Ammon's horn (tissue), 1 donor: ENCODE data around the gene SLC35G2.
A peak's percentile ranks its signal among the peaks of the same experiment; 100 is the strongest.
"Not testable (repeated sequence)": the region's sequence is repeated elsewhere in the genome, so short reads cannot be mapped to it uniquely, and the experiment has no call there.

ENCODE experiments used
- DNase-seq: peaks from one replicate; pipeline ENCODE4 v3.0.0-alpha.2; 2016; ENCODE audit warnings: low spot score

The SLC35G2 gene

DNA sequence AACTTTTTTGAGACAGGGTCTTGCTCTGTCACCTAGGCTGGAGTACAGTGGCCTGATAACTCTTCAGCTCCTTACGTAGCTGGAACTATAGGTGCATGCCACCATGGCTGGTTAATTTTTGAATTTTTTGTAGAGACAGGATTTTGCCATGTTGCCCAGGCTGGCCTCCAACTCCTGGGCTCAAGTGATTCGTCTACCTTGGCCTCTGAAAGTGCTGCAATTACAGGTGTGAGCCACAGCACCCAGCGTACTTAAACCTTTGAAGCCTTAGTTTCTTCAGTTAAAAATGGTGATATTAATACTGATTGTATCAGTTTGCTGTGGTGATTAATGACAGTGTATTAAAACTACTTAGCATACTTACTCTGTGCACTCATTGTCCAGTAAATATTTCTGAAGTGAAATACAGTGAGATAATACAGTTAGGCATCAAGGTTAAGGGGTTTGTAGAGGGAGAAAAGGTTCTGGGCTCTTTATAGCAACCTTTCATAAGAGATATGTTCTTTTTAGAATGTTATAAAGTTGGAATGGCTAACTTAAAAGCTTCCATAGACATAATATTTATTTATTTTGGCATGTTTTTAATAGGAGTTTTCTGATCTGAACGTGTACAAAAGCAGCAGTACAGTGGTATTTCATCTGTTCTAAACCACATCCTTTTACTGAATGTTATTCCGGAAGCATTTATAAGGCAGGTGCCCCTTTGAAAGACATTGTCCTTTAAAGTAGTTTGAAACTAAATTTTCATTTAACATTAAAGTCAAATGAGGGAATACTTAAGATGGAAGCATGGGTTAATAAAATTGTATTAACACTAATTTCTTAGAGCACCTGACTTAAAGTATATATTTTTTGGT, 66.7 kb downstream of the SLC35G2 start:
- no peak for DNase-seq

DNA sequence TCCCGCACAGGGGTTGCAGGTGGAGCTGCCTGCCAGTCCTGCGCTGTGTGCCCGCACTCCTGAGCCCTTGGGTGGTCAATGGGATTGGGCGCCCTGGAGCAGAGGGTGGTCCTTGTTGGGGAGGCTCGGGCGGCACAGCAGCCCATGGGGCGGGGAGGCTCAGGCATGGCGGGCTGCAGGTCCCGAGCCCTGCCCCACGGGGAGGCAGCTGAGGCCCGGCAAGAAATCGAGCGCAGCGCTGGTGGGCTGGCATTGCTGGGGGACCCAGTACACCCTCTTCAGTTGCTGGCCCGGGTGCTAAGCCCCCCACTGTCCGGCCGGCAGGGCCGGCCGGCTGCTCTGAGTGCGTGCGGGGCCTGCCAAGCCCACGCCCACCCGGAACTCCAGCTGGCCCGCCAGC, 71.0 kb downstream of the SLC35G2 start:
- no peak for DNase-seq

DNA sequence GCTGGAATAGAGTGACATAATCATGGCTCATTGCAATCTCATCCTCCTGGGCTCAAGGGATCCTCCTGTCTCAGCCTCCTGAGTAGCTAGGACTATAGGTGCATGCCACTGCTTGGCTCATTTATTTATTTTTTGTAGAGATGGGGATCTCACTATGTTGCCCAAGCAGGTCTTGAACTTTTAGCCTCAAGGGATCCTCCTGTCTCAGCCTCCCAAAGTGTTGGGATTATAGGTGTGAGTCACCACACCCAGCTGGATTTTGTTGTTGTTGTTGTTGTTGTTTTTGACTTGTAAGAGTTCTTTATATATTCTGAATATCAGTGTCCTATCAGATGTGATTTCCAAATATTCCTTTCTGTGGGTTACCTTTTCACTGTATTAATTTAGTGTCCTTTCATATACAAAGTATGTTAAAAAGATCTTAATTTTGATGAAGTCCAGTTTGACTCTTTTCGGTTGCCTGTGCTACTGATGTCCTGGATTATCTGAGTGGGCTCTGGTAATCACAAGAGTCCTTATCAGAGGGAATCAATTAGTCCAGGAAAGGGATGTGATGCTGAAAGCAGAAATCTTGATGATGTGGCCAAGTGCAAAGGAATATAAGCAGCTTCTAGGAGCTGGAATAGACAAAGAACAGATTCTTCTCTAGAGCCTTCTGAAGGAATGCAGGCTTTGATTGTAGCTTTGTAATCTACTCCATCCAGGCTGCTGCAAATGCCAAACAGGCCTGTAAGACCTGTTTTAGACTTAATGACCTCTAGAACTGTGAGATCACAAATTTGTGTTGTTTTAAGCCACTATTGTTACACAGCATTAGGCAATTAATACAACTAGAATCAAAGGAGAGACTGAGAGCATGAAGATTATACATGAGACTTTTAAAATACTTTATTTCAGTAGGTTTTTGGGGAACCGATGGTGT, 73.3 kb downstream of the SLC35G2 start:
- DNase-seq: no peak

DNA sequence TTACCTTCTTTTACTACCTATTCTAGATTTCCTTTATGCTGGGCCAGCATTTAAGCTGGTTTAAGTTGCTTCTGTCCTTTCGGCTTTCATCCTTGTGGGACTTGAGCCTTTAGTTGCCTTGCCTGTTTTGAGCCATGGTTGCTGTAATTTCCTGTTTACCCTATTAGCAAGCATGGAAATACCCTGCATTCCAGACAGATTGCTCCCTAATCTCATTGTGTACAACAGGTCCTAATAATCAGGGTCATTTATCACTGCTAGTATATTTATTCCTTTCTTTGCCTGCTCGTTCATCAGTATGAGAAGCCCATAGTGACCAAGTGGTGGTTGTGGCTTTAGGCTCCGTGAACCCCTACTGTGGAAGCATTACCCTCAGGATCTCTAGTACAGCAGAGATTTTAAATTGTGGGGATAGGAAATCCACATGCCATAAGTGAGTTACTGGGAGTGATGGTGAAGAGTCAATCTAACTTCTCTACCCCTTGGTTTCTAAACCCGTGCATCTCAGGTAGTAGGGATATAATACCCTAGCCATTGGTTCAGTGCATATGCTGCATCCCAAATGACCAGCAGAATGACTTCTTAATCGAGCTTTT, 75.0 kb downstream of the SLC35G2 start:
- DNase-seq: no peak

DNA sequence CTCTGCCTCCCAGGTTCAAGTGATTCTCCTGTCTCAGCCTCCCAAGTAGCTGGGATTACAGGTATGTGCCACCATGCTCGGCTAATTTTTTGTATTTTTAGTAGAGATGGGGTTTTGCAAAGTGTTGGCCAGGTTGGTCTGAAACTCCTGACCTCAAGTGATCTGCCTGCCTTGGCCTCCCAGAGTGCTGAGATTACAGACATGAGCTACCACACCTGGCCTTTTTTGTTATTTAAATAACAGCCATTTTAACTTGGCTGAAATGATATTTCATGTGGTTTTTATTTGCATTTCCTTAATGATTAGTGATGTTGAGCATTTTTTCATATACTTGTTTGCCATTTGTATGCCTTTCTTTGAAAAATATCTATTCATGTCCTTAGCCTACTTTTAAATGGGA, 78.2 kb downstream of the SLC35G2 start:
- DNase-seq: not testable (repeated sequence)

DNA sequence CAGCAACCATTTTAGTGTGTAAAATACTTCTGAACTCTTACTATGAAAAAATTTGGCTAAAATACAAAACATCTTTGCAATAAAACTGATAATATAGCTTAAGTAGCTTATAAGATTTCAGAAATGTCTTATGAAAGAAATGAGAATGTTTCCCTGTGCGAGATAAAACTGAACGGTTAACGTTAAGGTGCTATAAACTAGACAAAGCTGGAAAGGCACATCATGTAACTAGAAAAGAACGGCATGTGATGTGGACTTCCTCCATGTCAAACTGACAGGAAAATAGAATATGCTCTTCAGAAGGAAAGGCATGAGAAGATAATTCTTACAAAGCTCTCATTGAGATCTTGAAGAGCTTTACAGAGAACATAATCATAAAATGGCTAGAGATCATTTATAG, 79.6 kb downstream of the SLC35G2 start:
- no peak for DNase-seq

DNA sequence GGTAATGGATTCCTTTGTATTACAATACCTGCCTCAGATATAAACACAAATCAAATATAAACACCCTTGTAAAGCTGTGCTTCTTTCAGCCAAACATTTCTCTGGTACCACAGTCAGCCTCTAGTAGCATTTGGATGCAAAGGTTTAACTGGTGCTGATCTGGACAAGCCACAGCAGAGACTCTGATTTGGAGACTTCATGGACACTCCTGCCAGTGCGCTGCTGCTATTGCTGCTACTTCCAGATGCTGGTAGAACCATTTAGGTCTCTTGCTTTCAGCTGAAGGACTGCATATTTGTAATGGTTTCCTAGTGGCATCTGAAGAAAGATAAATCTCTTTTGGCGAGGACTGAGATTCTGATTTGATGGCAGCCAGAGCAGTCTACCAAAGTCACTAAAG, 80.0 kb downstream of the SLC35G2 start:
- no peak for DNase-seq

DNA sequence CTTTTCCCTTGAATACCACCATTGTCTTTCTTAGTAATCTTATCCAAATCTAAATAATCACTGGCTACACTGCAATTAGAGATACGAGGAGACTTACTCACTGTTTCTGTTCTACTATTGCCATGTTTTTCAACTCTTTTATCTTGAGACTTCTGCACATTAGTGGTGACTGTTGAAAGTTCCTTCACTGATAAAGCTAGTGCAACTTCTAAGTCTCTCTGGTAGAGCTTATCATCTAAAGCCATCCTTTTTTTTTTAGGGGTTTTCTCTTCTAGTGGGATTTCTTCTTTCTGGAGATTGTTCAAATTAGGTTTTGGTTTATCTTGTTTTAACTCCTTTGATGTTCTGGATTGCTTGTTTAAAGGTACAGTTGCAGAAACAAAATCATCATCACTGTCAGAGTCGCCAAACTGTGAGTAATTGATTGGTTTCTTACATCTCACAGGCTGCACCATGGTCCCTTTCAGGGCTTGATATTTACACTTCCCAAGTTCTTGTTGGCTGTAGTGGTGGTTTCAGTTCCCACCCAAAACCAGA, 80.8 kb downstream of the SLC35G2 start:
- DNase-seq: peak; percentile 35

DNA sequence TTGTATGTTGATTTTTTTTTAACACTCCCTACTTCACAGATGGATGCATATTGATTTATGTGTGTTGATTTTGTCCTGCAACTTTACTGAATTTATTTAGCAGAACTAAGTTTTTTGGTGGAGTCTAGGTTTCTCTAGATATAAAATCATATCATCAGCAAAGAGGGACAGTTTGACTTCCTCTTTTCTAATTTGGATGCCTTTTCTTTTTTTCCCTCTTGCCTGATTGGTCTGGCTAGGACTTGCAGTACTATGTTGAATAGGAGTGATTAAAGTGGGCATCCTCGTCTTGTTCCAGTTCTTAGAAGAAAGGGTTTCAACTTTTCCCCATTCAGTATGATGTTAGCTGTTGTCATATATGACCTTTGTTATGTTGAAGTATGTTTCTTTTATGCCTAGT, 81.8 kb downstream of the SLC35G2 start:
- not testable (repeated sequence) for DNase-seq

DNA sequence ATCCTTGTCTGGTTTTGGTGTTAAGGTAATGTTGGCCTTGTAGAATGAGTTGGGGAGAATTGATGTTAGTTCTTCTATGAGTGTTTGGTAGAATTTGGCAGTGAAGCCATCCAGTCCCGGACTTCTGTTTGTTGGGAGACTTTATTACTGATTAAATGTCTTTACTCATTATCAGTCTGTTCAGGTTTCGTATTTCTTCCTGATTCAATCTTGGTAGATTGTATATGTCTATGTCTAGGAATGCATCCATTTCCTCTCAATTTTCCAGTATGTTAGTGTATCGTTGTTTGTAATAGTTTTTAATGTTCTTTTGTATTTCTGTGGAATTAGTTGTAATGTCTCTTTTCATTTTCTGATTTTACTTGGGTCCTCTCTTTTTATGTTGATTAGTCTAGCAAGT, 82.5 kb downstream of the SLC35G2 start:
- no peak for DNase-seq

DNA sequence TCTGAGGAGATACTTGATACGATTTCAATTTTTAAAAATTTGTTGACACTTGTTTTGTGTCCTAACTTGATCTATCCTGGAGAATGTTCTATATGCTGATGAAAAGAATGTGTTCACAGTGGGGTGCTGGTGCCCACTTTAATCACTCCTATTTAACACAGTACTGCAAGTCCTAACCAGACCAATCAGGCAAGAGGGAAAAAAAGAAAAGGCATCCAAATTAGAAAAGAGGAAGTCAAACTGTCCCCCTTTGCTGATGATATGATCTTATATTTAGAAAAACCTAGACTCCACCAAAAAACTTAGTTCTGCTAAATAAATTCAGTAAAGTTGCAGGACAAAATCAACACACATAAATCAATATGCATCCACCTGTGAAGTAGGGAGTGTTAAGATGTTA, 83.6 kb downstream of the SLC35G2 start:
- DNase-seq: not testable (repeated sequence)

DNA sequence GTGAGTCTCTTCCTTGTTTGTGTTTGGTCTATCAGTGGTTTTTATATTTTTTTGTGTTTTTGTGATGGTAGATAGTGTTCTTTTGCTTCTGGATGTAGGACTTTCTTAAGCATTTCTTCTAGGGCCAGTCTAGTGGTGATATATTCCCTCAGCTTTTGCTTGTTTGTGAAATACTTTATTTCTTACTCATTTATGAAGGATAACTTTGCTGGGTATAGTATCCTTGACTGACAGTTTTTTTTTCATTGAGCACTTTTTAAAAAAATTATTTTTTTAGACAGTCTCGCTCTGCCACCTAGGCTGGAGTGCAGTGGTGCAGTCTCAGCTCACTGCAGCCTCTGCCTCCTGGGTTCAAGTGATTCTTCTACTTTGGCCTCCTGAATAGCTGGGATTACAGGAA, 85.0 kb downstream of the SLC35G2 start:
- DNase-seq: no peak

DNA sequence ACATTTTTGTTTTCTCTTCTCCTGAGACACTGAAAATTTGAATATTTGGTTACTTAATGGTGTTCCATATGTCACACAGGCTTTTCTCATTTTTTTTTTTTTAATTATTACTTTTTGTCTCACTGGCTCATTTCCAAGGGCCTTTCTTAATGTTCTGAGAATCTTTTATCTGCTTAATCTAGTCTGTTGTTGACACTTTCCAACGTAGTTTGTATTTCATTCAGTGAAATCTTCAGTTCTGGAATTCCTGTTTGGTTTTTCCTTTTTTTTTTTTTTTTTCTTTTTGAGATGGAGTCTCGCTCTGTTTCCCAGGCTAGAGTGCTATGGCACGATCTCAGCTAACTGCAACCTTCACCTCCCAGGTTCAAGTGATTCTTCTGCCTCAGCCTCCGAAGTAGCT, 85.8 kb downstream of the SLC35G2 start:
- no peak for DNase-seq
